D341Med (cell line): ENCODE measurements around the gene KCNK13.
"Not testable (repeated sequence)": the region's sequence is repeated elsewhere in the genome, so short reads cannot be mapped to it uniquely, and the experiment has no call there.

Experiments used
- DNase-seq: peaks from one replicate; pipeline ENCODE4 v3.0.0; 2012; ENCODE audit warnings: low spot score

KCNK13 gene

GRCh38 chr14:90060965-90061684 is 669 bp upstream of the KCNK13 start:
- DNase-seq, result peak; percentile 43

GRCh38 chr14:90062127-90062794 is 467 bp downstream of the KCNK13 start:
- peak; percentile 39 for DNase-seq

- DNase-seq, result no peak
Measured at GRCh38 chr14:90062822-90063539, 1.2 kb downstream of the KCNK13 start.

DNA sequence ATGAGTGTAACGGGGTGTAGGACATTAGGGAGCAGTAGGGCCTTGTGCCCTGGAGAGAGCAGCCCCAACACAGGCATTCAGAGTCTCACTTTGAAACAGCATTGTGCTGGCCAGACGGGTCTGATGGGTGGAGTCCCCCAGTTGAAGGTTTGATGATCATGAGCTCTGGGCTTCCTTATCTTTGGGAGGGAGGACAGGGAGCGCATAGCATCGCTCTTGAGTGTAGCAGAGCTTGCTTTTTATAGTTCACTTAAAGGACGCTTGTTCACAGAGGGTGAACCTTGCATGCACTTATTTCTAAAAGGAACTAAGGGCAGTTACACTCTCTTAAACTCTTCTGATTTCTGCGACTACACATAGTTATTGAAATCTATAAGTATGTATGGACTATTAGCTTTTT is 10.6 kb downstream of the KCNK13 start:
- DNase-seq, result no peak

- no peak for DNase-seq
Measured at GRCh38 chr14:90079576-90079975, 17.8 kb downstream of the KCNK13 start.

DNA sequence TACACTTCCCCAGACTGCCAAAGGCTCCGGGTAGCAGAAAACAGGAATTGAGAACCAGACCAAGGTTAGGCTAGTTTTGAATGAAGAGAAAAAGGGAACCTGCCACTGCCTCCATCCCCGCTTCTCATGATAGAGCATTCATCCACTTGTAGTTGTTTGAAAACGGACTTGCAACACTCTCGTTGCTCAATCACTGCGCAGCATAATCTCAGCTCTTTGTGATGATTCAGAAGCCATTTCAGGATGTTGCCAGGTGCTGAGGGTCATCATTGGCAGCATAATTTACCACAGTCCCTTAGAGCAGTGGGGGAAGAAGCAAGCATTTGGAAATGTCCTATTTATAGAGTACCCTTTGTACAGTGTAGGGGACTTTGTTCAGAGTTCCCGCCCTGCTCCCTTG is 25.6 kb downstream of the KCNK13 start:
- DNase-seq, result no peak

GRCh38 chr14:90088176-90088575 is 26.4 kb downstream of the KCNK13 start:
- no peak for DNase-seq

GRCh38 chr14:90089486-90089885 is 27.7 kb downstream of the KCNK13 start:
- DNase-seq, result not testable (repeated sequence)

DNA sequence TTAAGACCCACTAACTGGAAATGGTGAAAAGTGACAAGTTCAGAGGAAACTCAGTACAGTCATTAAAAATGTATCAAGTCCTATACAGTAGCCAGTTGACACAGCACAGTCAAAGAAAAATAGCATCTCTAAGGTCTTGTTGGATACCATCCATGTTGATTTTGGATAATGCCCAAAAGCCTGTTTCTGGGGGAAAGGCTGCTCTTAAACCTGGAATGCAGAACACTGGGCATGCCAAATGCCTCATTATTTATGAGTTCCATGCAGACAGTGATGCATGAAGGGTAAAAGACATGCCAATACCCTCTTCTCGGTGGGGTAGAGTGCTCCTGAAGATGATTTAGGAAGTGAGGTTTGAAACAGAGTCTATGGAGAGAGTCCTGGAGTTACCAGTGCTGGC is 29.6 kb downstream of the KCNK13 start:
- DNase-seq, result no peak

DNA sequence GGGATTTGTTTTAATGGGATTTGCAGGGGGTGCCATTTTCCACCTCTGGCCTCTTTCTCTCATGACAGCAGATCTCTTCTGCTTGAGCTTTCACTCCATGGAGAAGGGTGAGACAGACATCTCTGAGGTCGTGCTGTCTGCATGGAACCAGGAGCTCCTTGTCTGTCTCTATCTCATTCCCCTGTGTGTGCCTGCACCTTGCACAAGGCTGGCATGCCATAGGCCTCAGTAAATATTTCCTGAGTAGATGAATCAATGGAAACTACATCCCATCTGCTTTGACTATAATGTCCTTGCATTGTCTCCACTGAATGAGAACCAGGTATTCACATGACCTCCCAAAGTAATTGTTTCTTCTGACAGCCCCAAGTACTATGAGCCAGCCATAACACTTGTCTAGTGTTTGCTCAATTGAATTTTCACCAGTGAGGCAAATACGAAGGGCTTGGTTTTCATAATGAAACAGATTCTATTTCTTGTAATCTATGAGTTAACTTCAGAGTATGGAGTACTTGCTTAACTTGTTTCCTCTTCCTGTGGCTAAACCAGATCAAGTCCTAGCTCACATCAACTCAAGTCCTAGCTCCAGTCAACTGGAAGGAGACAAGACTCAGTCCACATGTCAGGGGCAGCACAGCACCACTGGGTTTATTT is 32.3 kb downstream of the KCNK13 start:
- DNase-seq, result no peak

GRCh38 chr14:90095096-90095495 is 33.3 kb downstream of the KCNK13 start:
- no peak for DNase-seq

GRCh38 chr14:90096566-90096965 is 34.8 kb downstream of the KCNK13 start:
- no peak for DNase-seq

DNA sequence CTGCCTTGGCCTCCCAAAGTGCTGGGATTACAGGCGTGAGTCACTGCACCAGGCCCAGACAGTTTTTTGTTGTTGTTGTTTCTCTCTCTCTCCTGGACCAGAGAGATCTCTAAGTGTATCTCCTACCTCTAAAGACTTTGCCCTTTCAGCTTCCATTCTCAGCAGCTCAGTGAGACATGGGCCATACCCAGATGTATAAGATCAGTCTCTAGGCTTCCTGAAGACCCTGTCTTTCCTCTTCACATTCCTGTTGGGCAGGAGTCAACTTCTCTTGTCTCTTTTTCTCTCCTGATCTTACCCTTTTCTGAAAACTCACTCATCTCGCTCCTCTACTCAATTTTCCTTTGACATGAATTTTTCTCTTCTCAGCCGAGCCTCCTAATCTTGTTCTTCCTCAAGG is 42.0 kb downstream of the KCNK13 start:
- DNase-seq, result no peak

- DNase-seq, result no peak
Measured at GRCh38 chr14:90105756-90106155, 44.0 kb downstream of the KCNK13 start.

GRCh38 chr14:90107789-90108188 is 46.0 kb downstream of the KCNK13 start:
- DNase-seq, result no peak

DNA sequence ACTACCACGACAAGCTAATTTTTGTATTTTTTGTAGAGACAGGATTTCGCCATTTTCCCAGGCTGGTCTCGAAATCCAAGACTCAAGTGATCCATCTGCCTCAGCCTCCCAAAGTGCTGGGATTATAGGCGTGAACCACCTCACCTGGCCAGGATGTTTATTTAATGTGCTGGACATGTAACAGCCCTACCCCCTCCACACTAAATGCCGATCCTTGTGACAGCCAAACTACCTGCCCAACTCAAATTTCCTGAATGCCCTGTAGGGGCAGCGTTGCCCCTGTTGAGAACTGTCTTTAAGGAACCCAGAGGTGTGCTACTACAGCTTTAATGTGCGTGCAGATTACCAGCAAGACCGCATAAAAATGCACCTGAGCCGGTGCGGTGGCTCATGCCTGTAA is 48.1 kb downstream of the KCNK13 start:
- no peak for DNase-seq

DNA sequence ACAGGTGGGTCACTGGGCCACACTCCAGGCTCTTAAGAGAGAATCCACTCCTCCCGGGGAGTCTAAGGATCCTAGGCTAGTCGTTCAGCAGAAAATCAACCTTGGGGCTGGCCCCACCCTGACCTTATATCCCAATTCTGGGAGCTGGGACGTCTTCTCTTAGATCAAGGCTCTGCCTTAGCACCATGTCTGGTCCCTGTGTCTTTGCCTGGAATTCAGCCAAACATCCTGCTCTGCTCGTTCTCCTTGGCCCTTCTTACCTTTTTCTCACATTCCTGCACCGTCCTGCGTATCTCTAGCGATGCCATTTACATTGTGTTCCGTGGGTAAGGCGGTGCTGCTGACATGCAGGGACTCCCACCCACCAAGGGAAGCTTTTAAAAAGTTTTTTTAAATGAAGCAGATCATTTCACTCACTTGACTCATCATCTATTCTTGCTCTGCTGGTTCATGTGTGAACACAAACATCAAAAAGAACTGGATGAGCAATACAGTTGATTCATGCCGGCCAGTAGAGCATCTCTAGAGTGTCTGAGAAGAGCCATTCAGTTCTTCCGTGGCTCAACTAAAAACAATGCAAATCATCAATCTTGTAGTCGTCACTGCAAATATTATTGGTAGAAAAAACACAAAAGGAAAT is 50.2 kb downstream of the KCNK13 start:
- no peak for DNase-seq

GRCh38 chr14:90114554-90114953 is 52.8 kb downstream of the KCNK13 start:
- DNase-seq, result no peak

DNA sequence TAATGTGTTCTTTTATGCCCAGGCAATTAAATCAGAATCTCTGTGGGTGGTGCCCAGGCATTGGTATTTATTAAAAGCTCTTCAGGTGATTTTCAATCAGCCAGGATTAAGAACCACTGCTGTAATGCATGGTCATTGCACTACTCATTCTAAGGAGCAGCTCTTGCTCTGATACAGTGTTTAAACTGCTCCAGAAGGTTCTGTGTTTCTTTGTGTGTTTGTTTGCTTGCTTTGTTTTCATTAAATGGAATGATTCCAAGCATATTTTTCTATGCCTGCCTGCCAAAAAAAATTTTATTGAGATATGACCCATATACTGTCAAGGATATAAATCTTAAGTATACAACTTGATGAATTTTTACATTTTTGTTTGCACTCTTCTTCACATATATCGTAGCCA is 54.0 kb downstream of the KCNK13 start:
- no peak for DNase-seq

DNA sequence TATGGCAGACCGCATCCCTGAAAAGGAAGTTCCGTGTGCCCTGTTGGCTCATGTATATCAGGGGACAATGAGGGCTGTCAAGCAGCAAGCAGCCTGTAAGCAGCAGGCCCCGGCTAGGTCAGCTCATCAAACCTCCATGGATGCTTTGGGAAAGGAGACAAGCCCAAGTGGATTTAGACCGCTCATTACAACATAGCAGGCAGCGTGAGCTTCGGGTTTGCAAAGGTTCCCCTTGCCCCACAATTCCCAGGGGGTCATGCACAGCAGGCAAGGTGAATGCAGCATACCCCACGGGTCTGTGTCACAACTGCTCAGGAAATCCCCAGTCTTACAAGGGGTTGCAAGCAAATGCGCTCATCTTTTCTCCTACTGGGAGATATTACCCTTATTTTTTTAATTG is 54.6 kb downstream of the KCNK13 start:
- no peak for DNase-seq

DNA sequence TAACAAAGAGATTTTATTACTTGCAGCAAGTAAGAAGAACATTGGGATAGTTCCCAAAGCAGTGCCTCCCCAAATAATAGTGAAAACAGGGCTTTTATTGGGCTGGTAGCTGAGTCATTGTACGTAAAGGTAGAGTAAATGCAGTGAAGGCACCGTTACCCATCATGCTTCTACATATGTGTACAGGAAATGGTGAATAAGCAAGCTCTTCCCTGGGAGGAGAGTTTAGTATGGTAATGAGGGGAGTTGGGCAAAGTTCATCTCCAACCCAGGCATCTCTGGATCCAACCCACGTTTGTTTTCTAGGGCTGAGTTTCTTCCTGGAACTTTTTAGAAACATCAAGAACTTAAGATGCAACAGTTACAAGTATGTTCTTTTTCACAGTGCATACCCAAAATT is 56.2 kb downstream of the KCNK13 start:
- DNase-seq, result no peak

DNA sequence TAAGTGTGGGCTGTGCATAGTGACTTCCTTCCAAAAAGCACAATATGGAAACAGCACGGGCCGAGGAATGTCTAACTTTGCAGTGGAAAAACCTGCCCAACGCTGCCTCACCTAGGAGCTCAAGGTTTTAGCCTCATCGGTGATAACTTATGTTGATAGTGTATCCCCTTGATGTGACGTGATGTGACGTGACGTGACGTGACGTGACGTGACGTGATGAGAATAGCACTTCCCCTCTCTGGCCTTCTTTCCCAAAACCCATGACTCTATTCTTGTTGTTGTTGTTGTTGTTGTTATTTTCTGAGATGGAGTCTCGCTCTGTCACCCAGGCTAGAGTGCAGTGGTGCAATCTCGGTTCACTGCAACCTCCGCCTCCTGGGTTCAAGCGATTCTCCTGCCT is 64.5 kb downstream of the KCNK13 start:
- no peak for DNase-seq
